Measurements from ENCODE around the gene TRIP11.

Gene TRIP11

GRCh38 chr14:92004062-92004461, 35.8 kb downstream of the TRIP11 start:
- TF ChIP-seq CTCF (IDR thresholded peaks at IDR 0.05; ENCODE audit: extremely low read depth, missing control alignments) = no peak
- DNase-seq (ENCODE audit: low spot score) = no peak

GRCh38 chr14:91998667-91999570, 40.9 kb downstream of the TRIP11 start:
- no peak for TF ChIP-seq CTCF (IDR thresholded peaks at IDR 0.05; ENCODE audit: extremely low read depth, missing control alignments)
- no peak for DNase-seq (ENCODE audit: low spot score)

- no peak for TF ChIP-seq CTCF (IDR thresholded peaks at IDR 0.05; ENCODE audit: extremely low read depth, missing control alignments)
- no peak for DNase-seq (ENCODE audit: low spot score)
Observed at GRCh38 chr14:91997492-91997891, 42.4 kb downstream of the TRIP11 start.

GRCh38 chr14:91996948-91997371, 42.9 kb downstream of the TRIP11 start:
- peak; percentile 24 for TF ChIP-seq CTCF (IDR thresholded peaks at IDR 0.05; ENCODE audit: extremely low read depth, missing control alignments)
- DNase-seq (ENCODE audit: low spot score) = peak; percentile 22

GRCh38 chr14:91987192-91987591, 52.7 kb downstream of the TRIP11 start:
- no peak for TF ChIP-seq CTCF (IDR thresholded peaks at IDR 0.05; ENCODE audit: extremely low read depth, missing control alignments)
- DNase-seq (ENCODE audit: low spot score) = no peak

GRCh38 chr14:91985521-91986255, 54.2 kb downstream of the TRIP11 start:
- no peak for TF ChIP-seq CTCF (IDR thresholded peaks at IDR 0.05; ENCODE audit: extremely low read depth, missing control alignments)
- DNase-seq (ENCODE audit: low spot score) = no peak

- no peak for TF ChIP-seq CTCF (IDR thresholded peaks at IDR 0.05; ENCODE audit: extremely low read depth, missing control alignments)
- DNase-seq (ENCODE audit: low spot score) = no peak
Observed at GRCh38 chr14:91985008-91985407, 54.9 kb downstream of the TRIP11 start.

Data from GM20000 (cell line).